Endometrial microvascular endothelial cells (primary cell): ENCODE results near the gene CYTH1. TPM values are rescaled to one million over a fixed set of nuclear protein-coding genes. Genes with fewer than 3 reads are reported as not detected.

ENCODE experiments used
- in situ Hi-C: cut with HindIII; loops from 2 replicates; pipeline ENCODE4 v1.10.0; 2017; ENCODE audit warnings: low sequenced_read_pairs, low pct_unique_long_range_greater_than_20kb; ENCODE audit errors: inconsistent ontology term
- total RNA-seq: library from RNA; depleted of rRNA; stranded (reverse); fragments of >200 nt; gene quantifications from one replicate; pipeline ENCODE4 v1.2.3, GENCODE V29; 2015; ENCODE audit errors: inconsistent ontology term

The CYTH1 gene
- total RNA-seq, 1 donor from 2014 or later: 40.3 TPM

GRCh38 chr17:78726513-78726912 is 55.6 kb downstream of the CYTH1 start:
- in situ Hi-C loops: no loop called here

GRCh38 chr17:78725448-78726021 is 56.5 kb downstream of the CYTH1 start:
- in situ Hi-C loops: no loop called here

- in situ Hi-C loops: no loop called here
Observed at GRCh38 chr17:78724999-78725398, 57.1 kb downstream of the CYTH1 start.

GRCh38 chr17:78724544-78724943 is 57.5 kb downstream of the CYTH1 start:
- in situ Hi-C loops: no loop called here

GRCh38 chr17:78723957-78724356 is 58.1 kb downstream of the CYTH1 start:
- in situ Hi-C loops: no loop called here

- in situ Hi-C loops: no loop called here
Observed at GRCh38 chr17:78723001-78723796, 58.9 kb downstream of the CYTH1 start.

GRCh38 chr17:78722246-78722761 is 59.8 kb downstream of the CYTH1 start:
- in situ Hi-C loops: no loop called here

GRCh38 chr17:78719630-78720298 is 62.3 kb downstream of the CYTH1 start:
- in situ Hi-C loops: no loop called here

- in situ Hi-C loops: no loop called here
Observed at GRCh38 chr17:78718575-78719208, 63.4 kb downstream of the CYTH1 start.

- in situ Hi-C loops: no loop called here
Observed at GRCh38 chr17:78717431-78717980, 64.6 kb downstream of the CYTH1 start.

GRCh38 chr17:78716814-78717393 is 65.2 kb downstream of the CYTH1 start:
- in situ Hi-C loops: no loop called here

GRCh38 chr17:78716292-78716691 is 65.8 kb downstream of the CYTH1 start:
- in situ Hi-C loops: no loop called here

GRCh38 chr17:78715876-78716275 is 66.2 kb downstream of the CYTH1 start:
- in situ Hi-C loops: no loop called here

GRCh38 chr17:78715000-78715771 is 66.9 kb downstream of the CYTH1 start:
- in situ Hi-C loops: no loop called here

- in situ Hi-C loops: no loop called here
Observed at GRCh38 chr17:78714534-78714933, 67.5 kb downstream of the CYTH1 start.

GRCh38 chr17:78712043-78712442 is 70.0 kb downstream of the CYTH1 start:
- in situ Hi-C loops: no loop called here

- in situ Hi-C loops: no loop called here
Observed at GRCh38 chr17:78710607-78711006, 71.5 kb downstream of the CYTH1 start.

- in situ Hi-C loops: no loop called here
Observed at GRCh38 chr17:78709751-78710181, 72.3 kb downstream of the CYTH1 start.
